Measurements from ENCODE around the gene EPB41L3.

- TF ChIP-seq TAF1 (IDR thresholded peaks at IDR 0.05; ENCODE audit: borderline replicate concordance, insufficient read depth, low read length) (no peak), REST (IDR thresholded peaks at IDR 0.05; ENCODE audit: insufficient read depth in 1 of 2, low read depth in 2 of 2, low read length in 2 of 2) (no peak), POLR2AphosphoS5 (IDR thresholded peaks at IDR 0.05; ENCODE audit: low read depth, low read length) (no peak)
Observed at GRCh38 chr18:5475267-5475666, 68.5 kb downstream of the EPB41L3 start.

Measured in PFSK-1 (cell line).